WTC11 (cell line): ENCODE results near the gene MRPL10.

Experiments used
- ATF6 ChIP-seq: sonication (generic); formaldehyde crosslinking; IDR thresholded peaks from 2 replicates; pipeline ENCODE4 v1.8.1; 2023; ENCODE audit warnings: mild to moderate bottlenecking, missing genetic modification reagents
- CREB1 ChIP-seq: sonication (generic); formaldehyde crosslinking; IDR thresholded peaks from 2 replicates; pipeline ENCODE4 v1.8.0; 2023; ENCODE audit warnings: mild to moderate bottlenecking, missing genetic modification reagents
- CTCF ChIP-seq: fragments of 200-600 bp; IDR thresholded peaks from 2 replicates; pipeline ENCODE4 v1.8.0; 2022; ENCODE audit warnings: antibody characterized with exemption
- FOXJ3 ChIP-seq: sonication (generic); formaldehyde crosslinking; IDR thresholded peaks from 2 replicates; pipeline ENCODE4 v1.9.0; 2021; ENCODE audit warnings: missing genetic modification reagents, mild to moderate bottlenecking, borderline replicate concordance
- FOXK1 ChIP-seq: sonication (generic); formaldehyde crosslinking; IDR thresholded peaks from 2 replicates; pipeline ENCODE4 v1.8.0; 2022; ENCODE audit warnings: mild to moderate bottlenecking, moderate library complexity, missing genetic modification reagents
- MAX ChIP-seq: sonication (generic); formaldehyde crosslinking; IDR thresholded peaks from 2 replicates; pipeline ENCODE4 v1.8.0; 2022; ENCODE audit warnings: mild to moderate bottlenecking, missing genetic modification reagents
- NR2C2 ChIP-seq: sonication (generic); formaldehyde crosslinking; IDR thresholded peaks from 2 replicates; pipeline ENCODE4 v1.8.0; 2022; ENCODE audit warnings: mild to moderate bottlenecking, missing genetic modification reagents
- RORB ChIP-seq: fragments of 250-450 bp; sonication (Bioruptor Pico); IDR thresholded peaks from 2 replicates; pipeline ENCODE4 v1.9.0; 2021; ENCODE audit warnings: mild to moderate bottlenecking
- USF1 ChIP-seq: sonication (generic); formaldehyde crosslinking; IDR thresholded peaks from 2 replicates; pipeline ENCODE4 v1.8.0; 2022; ENCODE audit warnings: mild to moderate bottlenecking, missing genetic modification reagents
- ZBTB21 ChIP-seq: sonication (generic); formaldehyde crosslinking; IDR thresholded peaks from 2 replicates; pipeline ENCODE4 v1.8.1; 2023; ENCODE audit warnings: mild to moderate bottlenecking, missing genetic modification reagents, borderline replicate concordance
- ZNF425 ChIP-seq: fragments of 250-450 bp; sonication (Bioruptor Pico); conservative IDR thresholded peaks from 2 replicates; pipeline ENCODE4 v1.9.0; 2021; ENCODE audit warnings: mild to moderate bottlenecking

GRCh38 chr17:47801906-47802305 is 29.4 kb downstream of the MRPL10 start:
- TF ChIP-seq CTCF (no peak), ZBTB21 (no peak), ATF6 (no peak), NR2C2 (CRISPR knock-in tag) (no peak), FOXK1 (no peak), MAX (CRISPR knock-in tag) (no peak), CREB1 (CRISPR knock-in tag) (no peak), RORB (CRISPR knock-in tag) (no peak), ZNF425 (CRISPR knock-in tag) (no peak), FOXJ3 (CRISPR knock-in tag) (no peak), USF1 (CRISPR knock-in tag) (no peak)
